ENCODE data around the gene TMEM184C. TPM values are rescaled to one million over a fixed set of nuclear protein-coding genes. Genes with fewer than 3 reads are reported as not detected.

Gene TMEM184C
- total RNA-seq, 1 experiment from 2014 or later, result 43.8 TPM

- H3K9me3 ChIP-seq (ENCODE audit: control insufficient read depth, low read depth, low read length), result no peaks in the 10 kb centered on the region
- H2AFZ ChIP-seq (ENCODE audit: low read length), result no peak overlapping the region
- DNase-seq, result no peak
- H3K4ac ChIP-seq (ENCODE audit: low read depth, low read length), result no peak overlapping the region
- peaks cover 14 to 23% of the 10 kb centered on the region in 2 experiments for H3K4me1 Mint-ChIP-seq
- no peak overlapping the region for H2AK5ac ChIP-seq (ENCODE audit: insufficient read length, low read length)
- no peaks in the 10 kb centered on the region for H3K27me3 ChIP-seq (ENCODE audit: insufficient read depth, low read length)
- H2BK12ac ChIP-seq (ENCODE audit: insufficient read length, low read depth, low read length), result no peak overlapping the region
- no peak overlapping the region for H3K23ac ChIP-seq (ENCODE audit: insufficient read length, low read depth, low read length)
- no peak overlapping the region for H4K91ac ChIP-seq (ENCODE audit: insufficient read length, low read depth, low read length)
- H3K4me1 ChIP-seq (ENCODE audit: insufficient read depth, low read length), result no peaks in the 10 kb centered on the region
- H3K23me2 ChIP-seq (ENCODE audit: insufficient read length, low read depth, low read length, poor library complexity, severe bottlenecking), result no peaks in the 10 kb centered on the region
- H3K4me3 Mint-ChIP-seq, result no peak overlapping the region
- H3K36me3 Mint-ChIP-seq (ENCODE audit: insufficient read depth in 1 of 3, low read depth in 3 of 3), result peaks cover 21 to 36% (median 34%) of the 10 kb centered on the region in 3 experiments
- no peak for TF ChIP-seq CTCF (conservative IDR thresholded peaks at IDR 0.05)
- H3K27ac Mint-ChIP-seq, result no peak overlapping the region
- H2BK20ac ChIP-seq (ENCODE audit: low read depth, low read length, poor library complexity, severe bottlenecking), result no peak overlapping the region
- no peaks in the 10 kb centered on the region for H3K79me1 ChIP-seq (ENCODE audit: insufficient read depth, low read depth, low read length, poor library complexity, severe bottlenecking)
- no CpG with 5 or more reads among the region's 1 CpG for WGBS (ENCODE audit: extremely low coverage, insufficient read length, low lambda C conversion rate)
- H2BK5ac ChIP-seq (ENCODE audit: insufficient read length, low read length), result no peak overlapping the region
- no peak overlapping the region for H4K5ac ChIP-seq (ENCODE audit: insufficient read length, low read depth, low read length)
- H2BK15ac ChIP-seq (ENCODE audit: low read depth, low read length), result no peak overlapping the region
- H4K20me1 ChIP-seq (ENCODE audit: control insufficient read depth, insufficient read depth, insufficient read length), result no peaks in the 10 kb centered on the region
- no peak overlapping the region for H3K18ac ChIP-seq (ENCODE audit: insufficient read length, low read depth, low read length)
- no peak overlapping the region for H2BK120ac ChIP-seq (ENCODE audit: low read depth, low read length, poor library complexity, severe bottlenecking)
- no peak overlapping the region for H3K4me2 ChIP-seq (ENCODE audit: insufficient read depth, insufficient read length, low read length)
- H3T11ph ChIP-seq (ENCODE audit: low read length), result no peak overlapping the region
- no peak overlapping the region for H3K56ac ChIP-seq (ENCODE audit: insufficient read length, low read depth, low read length)
- H3K79me2 ChIP-seq (ENCODE audit: insufficient read depth, low read length), result no peaks in the 10 kb centered on the region
- no peak overlapping the region for H4K8ac ChIP-seq (replicated peaks; ENCODE audit: insufficient read length, low read depth, low read length)
- H3K27ac ChIP-seq (ENCODE audit: insufficient read length, low read depth, low read length), result no peak overlapping the region
- no peak overlapping the region for H3K14ac ChIP-seq (ENCODE audit: insufficient read depth, low read length)
- no peaks in the 10 kb centered on the region; the same call in 1 of the 2 replicates for H3K27me3 Mint-ChIP-seq (ENCODE audit: low read depth)
- H3K9me3 Mint-ChIP-seq, result 0 out of 5 replicates have a peak, but pooled peaks cover 0 to 2% of the 10 kb centered on the region in 2 experiments
- H3K9ac ChIP-seq (ENCODE audit: extremely low read depth, insufficient read length, low read length), result no peak overlapping the region
Observed at GRCh38 chr4:147643616-147644015, 26.4 kb downstream of the TMEM184C start.
